HepG2 (cell line): ENCODE results near the gene EEF1A2. TPM values are rescaled to one million over a fixed set of nuclear protein-coding genes. Genes with fewer than 3 reads are reported as not detected.

Experiments used
- ETV5 ChIP-seq: IDR thresholded peaks from 2 replicates; pipeline ENCODE4 v1.6.1; 2018; ENCODE audit warnings: missing biosample characterization, missing genetic modification reagents, inconsistent platforms, borderline replicate concordance
- FOSL2 ChIP-seq: sonication (generic); formaldehyde crosslinking; IDR thresholded peaks from 2 replicates; pipeline ENCODE4 v1.4.0; 2020; ENCODE audit warnings: missing genetic modification reagents
- HDAC2 ChIP-seq: sonication (generic); formaldehyde crosslinking; IDR thresholded peaks from 2 replicates; pipeline ENCODE4 v1.4.0; 2020; ENCODE audit warnings: missing genetic modification reagents
- HNRNPK ChIP-seq: fragments of 200-400 bp; formaldehyde crosslinking; IDR thresholded peaks from 2 replicates; pipeline ENCODE4 v1.6.1; 2018; ENCODE audit warnings: low read length, low read depth, moderate library complexity, mild to moderate bottlenecking; ENCODE audit not compliant: poor library complexity, severe bottlenecking
- IRF2 ChIP-seq: IDR thresholded peaks from 2 replicates; pipeline ENCODE4 v1.6.1; 2018; ENCODE audit warnings: missing genetic modification reagents, missing compliant biosample characterization
- JARID2 ChIP-seq: sonication (generic); formaldehyde crosslinking; IDR thresholded peaks from 2 replicates; pipeline ENCODE4 v1.8.1; 2023; ENCODE audit warnings: missing genetic modification reagents, inconsistent platforms; ENCODE audit not compliant: insufficient replicate concordance
- NONO ChIP-seq, 2 experiments: fragments of 450-650 bp in 1 of 2; sonication (generic) in 1 of 2; formaldehyde crosslinking in 1 of 2; IDR thresholded peaks in 1 of 2; conservative IDR thresholded peaks in 1 of 2; 2 replicates each; pipeline versions ENCODE4 v1.6.1 to v1.8.0; 2017 to 2022; ENCODE audit warnings: mild to moderate bottlenecking in 1 of 2, missing genetic modification reagents in 1 of 2, moderate library complexity in 1 of 2
- SP4 ChIP-seq: sonication (generic); formaldehyde crosslinking; IDR thresholded peaks from 2 replicates; pipeline ENCODE4 v1.8.1; 2023; ENCODE audit warnings: mild to moderate bottlenecking, missing genetic modification reagents
- SP5 ChIP-seq: IDR thresholded peaks from 2 replicates; pipeline ENCODE4 v1.6.1; 2016; ENCODE audit warnings: low read depth, borderline replicate concordance
- STAT5B ChIP-seq: sonication (generic); formaldehyde crosslinking; IDR thresholded peaks from 2 replicates; pipeline ENCODE4 v1.4.0; 2020; ENCODE audit warnings: missing genetic modification reagents
- ZIK1 ChIP-seq: sonication (generic); formaldehyde crosslinking; IDR thresholded peaks from 2 replicates; pipeline ENCODE4 v1.5.0; 2020; ENCODE audit warnings: mild to moderate bottlenecking, low read depth, missing genetic modification reagents, borderline replicate concordance
- ZNF292 ChIP-seq: sonication (generic); formaldehyde crosslinking; IDR thresholded peaks from 2 replicates; pipeline ENCODE4 v1.8.1; 2022; ENCODE audit warnings: mild to moderate bottlenecking, low read depth, missing genetic modification reagents, borderline replicate concordance
- ZNF329 ChIP-seq: sonication (generic); formaldehyde crosslinking; IDR thresholded peaks from 2 replicates; pipeline ENCODE4 v1.9.0; 2021; ENCODE audit warnings: low read depth, mild to moderate bottlenecking, missing genetic modification reagents
- ZNF543 ChIP-seq: sonication (generic); formaldehyde crosslinking; IDR thresholded peaks from 2 replicates; pipeline ENCODE4 v1.4.0; 2020; ENCODE audit warnings: mild to moderate bottlenecking, missing genetic modification reagents
- ZNF616 ChIP-seq: sonication (generic); formaldehyde crosslinking; IDR thresholded peaks from 2 replicates; pipeline ENCODE4 v1.5.0; 2020; ENCODE audit warnings: low read depth, mild to moderate bottlenecking, missing genetic modification reagents
- ZNF746 ChIP-seq: sonication (generic); formaldehyde crosslinking; IDR thresholded peaks from 2 replicates; pipeline ENCODE4 v1.8.0; 2022; ENCODE audit warnings: mild to moderate bottlenecking, missing genetic modification reagents
- ZNF777 ChIP-seq: sonication (generic); formaldehyde crosslinking; IDR thresholded peaks from 2 replicates; pipeline ENCODE4 v1.4.0; 2020; ENCODE audit warnings: missing genetic modification reagents
- polyA plus RNA-seq, 8 experiments: library from polyadenylated mRNA; depleted of rRNA in 3 of 8; stranded (reverse) in 7 of 8; unstranded in 1 of 8; fragments of >200 nt; fragmentation: Illumina TruSeq in 4 of 8; extraction: Trizol in 4 of 8; gene quantifications; 2 replicates each; pipeline versions ENCODE4 v1.2.1 to v1.2.3, GENCODE V29; 2011 to 2016; ENCODE audit warnings: low read depth in 4 of 8, missing spikeins in 1 of 8, mixed read lengths in 1 of 8; ENCODE audit not compliant: insufficient read depth in 1 of 8
- total RNA-seq, 5 experiments: library from RNA; depleted of rRNA; stranded (reverse); fragments of >200 nt; fragmentation: Illumina TruSeq; extraction: Trizol; gene quantifications; 2 replicates each; pipeline ENCODE4 v1.2.3, GENCODE V29; 2016; ENCODE audit warnings: low read depth in 1 of 5
- TF ChIP-seq, protein P1 (sequence below): IDR thresholded peaks from 2 replicates; pipeline ENCODE4 v1.6.1; 2016; ENCODE audit warnings: missing compliant biosample characterization, missing genetic modification reagents, borderline replicate concordance
- TF ChIP-seq, protein P2 (sequence below): sonication (generic); formaldehyde crosslinking; IDR thresholded peaks from 2 replicates; pipeline ENCODE4 v1.5.1; 2020; ENCODE audit warnings: mild to moderate bottlenecking, missing genetic modification reagents, moderate library complexity
- TF ChIP-seq, protein P3 (sequence below): sonication (generic); formaldehyde crosslinking; IDR thresholded peaks from 2 replicates; pipeline ENCODE4 v1.4.0; 2020; ENCODE audit warnings: mild to moderate bottlenecking, missing genetic modification reagents
- TF ChIP-seq, protein P4 (sequence below): sonication (generic); formaldehyde crosslinking; IDR thresholded peaks from 2 replicates; pipeline ENCODE4 v1.5.1; 2020; ENCODE audit warnings: missing genetic modification reagents, mild to moderate bottlenecking, borderline replicate concordance

Gene EEF1A2
- total and polyA plus RNA-seq, 2 of the 13 experiments (the other 11 are each of a cell fraction or from before 2014, with no cell fraction given), result 0.44 to 0.87 TPM

DNA sequence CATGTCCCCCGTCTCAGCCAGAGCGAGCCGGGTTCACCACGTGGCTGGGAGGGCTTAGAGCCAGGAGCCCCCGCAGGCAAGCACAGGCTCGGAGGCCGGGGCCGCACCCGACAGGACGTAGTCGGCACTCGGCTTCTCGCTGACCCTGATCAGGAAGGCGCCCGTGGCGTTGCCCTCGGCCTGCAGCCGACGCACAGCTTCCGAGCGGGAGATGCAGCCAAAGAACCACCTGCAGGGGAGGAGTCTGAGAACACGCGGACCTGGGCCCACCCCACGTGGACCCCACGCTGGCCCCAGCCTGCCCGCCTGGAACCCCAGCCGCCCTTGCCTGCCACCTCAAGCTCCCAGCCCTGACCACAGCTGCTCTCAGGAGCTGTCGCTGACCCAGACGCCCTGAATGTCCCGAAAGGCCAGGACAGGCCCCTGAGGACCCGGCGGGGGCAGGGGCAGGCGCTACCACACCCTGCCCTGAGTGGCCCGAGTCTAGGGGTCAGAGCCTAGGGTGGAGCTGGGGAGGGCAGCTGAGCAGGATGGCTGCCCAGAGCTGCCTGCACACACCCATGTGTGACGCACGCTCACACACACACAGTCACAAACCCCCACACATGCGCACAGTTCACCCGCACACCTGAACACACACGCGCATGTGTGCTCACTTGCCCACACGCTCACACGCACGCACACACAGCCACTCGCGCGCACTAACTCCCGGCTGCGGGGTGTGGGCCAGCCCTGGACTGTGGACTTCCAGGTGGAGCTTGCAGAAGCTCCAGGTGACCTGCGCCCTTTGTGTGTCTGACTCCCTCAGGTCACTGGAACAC lies 36.2 kb upstream of the EEF1A2 start (continued):
- TF ChIP-seq, protein P1, sequence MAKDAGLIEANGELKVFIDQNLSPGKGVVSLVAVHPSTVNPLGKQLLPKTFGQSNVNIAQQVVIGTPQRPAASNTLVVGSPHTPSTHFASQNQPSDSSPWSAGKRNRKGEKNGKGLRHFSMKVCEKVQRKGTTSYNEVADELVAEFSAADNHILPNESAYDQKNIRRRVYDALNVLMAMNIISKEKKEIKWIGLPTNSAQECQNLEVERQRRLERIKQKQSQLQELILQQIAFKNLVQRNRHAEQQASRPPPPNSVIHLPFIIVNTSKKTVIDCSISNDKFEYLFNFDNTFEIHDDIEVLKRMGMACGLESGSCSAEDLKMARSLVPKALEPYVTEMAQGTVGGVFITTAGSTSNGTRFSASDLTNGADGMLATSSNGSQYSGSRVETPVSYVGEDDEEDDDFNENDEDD (CRISPR knock-in tag), result peak; percentile 31; the same call in 1 of the 2 replicates
- TF ChIP-seq HDAC2 (CRISPR knock-in tag), result peak; percentile 23; the same call in 1 of the 2 replicates
- no peak for TF ChIP-seq JARID2 (CRISPR knock-in tag)
- TF ChIP-seq SP4, result 0 out of 2 replicates have a peak, but pooled peaks have one; percentile 16
- TF ChIP-seq HNRNPK, result no peak
- peak; percentile 51; the same call in 1 of the 2 replicates for TF ChIP-seq FOSL2 (CRISPR knock-in tag)
- TF ChIP-seq ETV5, result peak; percentile 6; the same call in 1 of the 2 replicates
- TF ChIP-seq ZIK1 (CRISPR knock-in tag), result 0 out of 2 replicates have a peak, but pooled peaks have one; percentile 14
- 0 out of 2 replicates have a peak, but pooled peaks have one; percentile 42 for TF ChIP-seq ZNF746 (CRISPR knock-in tag)
- TF ChIP-seq, protein P2, sequence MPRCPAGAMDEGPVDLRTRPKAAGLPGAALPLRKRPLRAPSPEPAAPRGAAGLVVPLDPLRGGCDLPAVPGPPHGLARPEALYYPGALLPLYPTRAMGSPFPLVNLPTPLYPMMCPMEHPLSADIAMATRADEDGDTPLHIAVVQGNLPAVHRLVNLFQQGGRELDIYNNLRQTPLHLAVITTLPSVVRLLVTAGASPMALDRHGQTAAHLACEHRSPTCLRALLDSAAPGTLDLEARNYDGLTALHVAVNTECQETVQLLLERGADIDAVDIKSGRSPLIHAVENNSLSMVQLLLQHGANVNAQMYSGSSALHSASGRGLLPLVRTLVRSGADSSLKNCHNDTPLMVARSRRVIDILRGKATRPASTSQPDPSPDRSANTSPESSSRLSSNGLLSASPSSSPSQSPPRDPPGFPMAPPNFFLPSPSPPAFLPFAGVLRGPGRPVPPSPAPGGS, result peak; percentile 87; the same call in 1 of the 2 replicates
- no peak for TF ChIP-seq ZNF292 (CRISPR knock-in tag)
- TF ChIP-seq, protein P3, sequence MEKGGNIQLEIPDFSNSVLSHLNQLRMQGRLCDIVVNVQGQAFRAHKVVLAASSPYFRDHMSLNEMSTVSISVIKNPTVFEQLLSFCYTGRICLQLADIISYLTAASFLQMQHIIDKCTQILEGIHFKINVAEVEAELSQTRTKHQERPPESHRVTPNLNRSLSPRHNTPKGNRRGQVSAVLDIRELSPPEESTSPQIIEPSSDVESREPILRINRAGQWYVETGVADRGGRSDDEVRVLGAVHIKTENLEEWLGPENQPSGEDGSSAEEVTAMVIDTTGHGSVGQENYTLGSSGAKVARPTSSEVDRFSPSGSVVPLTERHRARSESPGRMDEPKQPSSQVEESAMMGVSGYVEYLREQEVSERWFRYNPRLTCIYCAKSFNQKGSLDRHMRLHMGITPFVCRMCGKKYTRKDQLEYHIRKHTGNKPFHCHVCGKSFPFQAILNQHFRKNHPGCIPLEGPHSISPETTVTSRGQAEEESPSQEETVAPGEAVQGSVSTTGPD, result no peak
- TF ChIP-seq IRF2 (CRISPR knock-in tag), result no peak
- TF ChIP-seq STAT5B (CRISPR knock-in tag), result no peak
- 0 out of 2 replicates have a peak, but pooled peaks have one; percentile 20 for TF ChIP-seq ZNF616 (CRISPR knock-in tag)
- no peak for TF ChIP-seq NONO (IDR thresholded peaks at IDR 0.05)
- TF ChIP-seq NONO (CRISPR knock-in tag; conservative IDR thresholded peaks at IDR 0.05), result 0 out of 2 replicates have a peak, but pooled peaks have one; percentile 29
- TF ChIP-seq ZNF777, result no peak
- TF ChIP-seq ZNF329, result no peak
- TF ChIP-seq SP5 (CRISPR knock-in tag), result peak; percentile 17; the same call in 1 of the 2 replicates
- 0 out of 2 replicates have a peak, but pooled peaks have one; percentile 25 for TF ChIP-seq ZNF543 (CRISPR knock-in tag)
- TF ChIP-seq, protein P4, sequence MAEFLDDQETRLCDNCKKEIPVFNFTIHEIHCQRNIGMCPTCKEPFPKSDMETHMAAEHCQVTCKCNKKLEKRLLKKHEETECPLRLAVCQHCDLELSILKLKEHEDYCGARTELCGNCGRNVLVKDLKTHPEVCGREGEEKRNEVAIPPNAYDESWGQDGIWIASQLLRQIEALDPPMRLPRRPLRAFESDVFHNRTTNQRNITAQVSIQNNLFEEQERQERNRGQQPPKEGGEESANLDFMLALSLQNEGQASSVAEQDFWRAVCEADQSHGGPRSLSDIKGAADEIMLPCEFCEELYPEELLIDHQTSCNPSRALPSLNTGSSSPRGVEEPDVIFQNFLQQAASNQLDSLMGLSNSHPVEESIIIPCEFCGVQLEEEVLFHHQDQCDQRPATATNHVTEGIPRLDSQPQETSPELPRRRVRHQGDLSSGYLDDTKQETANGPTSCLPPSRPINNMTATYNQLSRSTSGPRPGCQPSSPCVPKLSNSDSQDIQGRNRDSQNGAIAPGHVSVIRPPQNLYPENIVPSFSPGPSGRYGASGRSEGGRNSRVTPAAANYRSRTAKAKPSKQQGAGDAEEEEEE (CRISPR knock-in tag), result 0 out of 2 replicates have a peak, but pooled peaks have one; percentile 33
- TF ChIP-seq, all 625 proteins: peak for 82
